ENCODE results near the gene RPL32. TPM values are rescaled to one million over a fixed set of nuclear protein-coding genes. Genes with fewer than 3 reads are reported as not detected.

The RPL32 gene
- total RNA-seq, 4 donors from 2014 or later: 373 to 937 (median 550) TPM

GRCh38 chr3:12785096-12785495 lies 56.3 kb downstream of the RPL32 start:
- DNase-seq: no peak
- intact Hi-C loops (cut with DNase I; ENCODE audit: low total_unique reads): no loop called here
- H3K9me3 ChIP-seq: no peaks in the 10 kb centered on the region
- in situ Hi-C loops (cut with MboI; ENCODE audit: low pct_ligation_motif_present in 1 of 4, low pct_unique_long_range_greater_than_20kb in 1 of 4, low sequenced_read_pairs in 3 of 4): no loop called here
- peaks cover 0 to 6% (median 0%) of the 10 kb centered on the region in 4 donors for H3K4me1 ChIP-seq
- H3K27ac ChIP-seq: no peak overlapping the region
- 74 to 80% methylated on average over 2 to 4 of the region's 4 CpGs for WGBS, 2 donors (ENCODE audit: low coverage in 1 of 2)
- H3K27me3 ChIP-seq: no peaks in the 10 kb centered on the region
- H3K36me3 ChIP-seq: no peaks in the 10 kb centered on the region
- H3K4me3 ChIP-seq: no peak overlapping the region
- TF ChIP-seq POLR2AphosphoS5 (IDR thresholded peaks at IDR 0.05) (no peak), POLR2A (IDR thresholded peaks at IDR 0.05) (no peak), EP300 (IDR thresholded peaks at IDR 0.05; ENCODE audit: low read depth) (no peak)
- TF ChIP-seq, protein P1, sequence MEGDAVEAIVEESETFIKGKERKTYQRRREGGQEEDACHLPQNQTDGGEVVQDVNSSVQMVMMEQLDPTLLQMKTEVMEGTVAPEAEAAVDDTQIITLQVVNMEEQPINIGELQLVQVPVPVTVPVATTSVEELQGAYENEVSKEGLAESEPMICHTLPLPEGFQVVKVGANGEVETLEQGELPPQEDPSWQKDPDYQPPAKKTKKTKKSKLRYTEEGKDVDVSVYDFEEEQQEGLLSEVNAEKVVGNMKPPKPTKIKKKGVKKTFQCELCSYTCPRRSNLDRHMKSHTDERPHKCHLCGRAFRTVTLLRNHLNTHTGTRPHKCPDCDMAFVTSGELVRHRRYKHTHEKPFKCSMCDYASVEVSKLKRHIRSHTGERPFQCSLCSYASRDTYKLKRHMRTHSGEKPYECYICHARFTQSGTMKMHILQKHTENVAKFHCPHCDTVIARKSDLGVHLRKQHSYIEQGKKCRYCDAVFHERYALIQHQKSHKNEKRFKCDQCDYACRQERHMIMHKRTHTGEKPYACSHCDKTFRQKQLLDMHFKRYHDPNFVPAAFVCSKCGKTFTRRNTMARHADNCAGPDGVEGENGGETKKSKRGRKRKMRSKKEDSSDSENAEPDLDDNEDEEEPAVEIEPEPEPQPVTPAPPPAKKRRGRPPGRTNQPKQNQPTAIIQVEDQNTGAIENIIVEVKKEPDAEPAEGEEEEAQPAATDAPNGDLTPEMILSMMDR (IDR thresholded peaks at IDR 0.05): no peak

Small RNA genes within 50 kb of the gene (small RNA-seq; reads per million reads assigned to genes)
- gene AC034198.1: 0 reads per million in 4 donors

Other genes with a start within 250 kb of the RPL32 start
- 100 to 1,000 TPM in 3 of 4 donors, 10 to 100 TPM in 1; 98.4 to 283 (median 132) TPM for gene RAF1, start 177.4 kb downstream of the RPL32 start, total RNA-seq
- not detected for gene TMEM40, start 82.3 kb downstream of the RPL32 start, total RNA-seq
- 10 to 100 TPM in 2 of 4 donors, 1 to 10 TPM in 2; 2.7 to 18.3 (median 9.7) TPM for gene CAND2, start 44.9 kb downstream of the RPL32 start, total RNA-seq
- 10 to 100 TPM; 24.0 to 43.0 (median 31.8) TPM for gene IQSEC1, start 231.9 kb upstream of the RPL32 start, total RNA-seq